ENCODE measurements around the gene KCTD8.

KCTD8 gene

DNA sequence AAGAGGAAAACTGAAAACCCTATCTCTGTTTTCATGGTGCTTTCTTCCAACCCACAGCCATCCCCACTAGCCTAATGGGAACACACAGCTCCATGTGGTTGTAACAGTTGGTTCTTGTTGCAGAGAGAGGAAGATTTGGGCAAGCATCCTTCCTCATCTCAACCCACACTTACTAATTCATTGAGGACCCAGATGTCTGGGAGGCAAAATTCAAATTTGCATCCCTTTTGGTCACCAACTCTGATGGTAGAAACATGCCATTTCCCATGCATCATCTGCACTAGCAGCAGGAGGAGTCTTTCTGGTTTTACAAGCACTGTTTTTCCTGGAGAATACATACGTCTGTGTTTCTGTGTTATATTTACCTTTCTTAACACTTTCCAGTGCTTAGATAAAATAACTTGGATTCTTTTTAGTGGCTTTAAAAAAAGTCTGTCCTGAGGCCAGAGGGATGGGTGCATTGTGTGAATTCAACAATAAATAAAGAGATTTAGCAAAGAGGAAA is 301.0 kb downstream of the KCTD8 start:
- intact Hi-C loops (cut with DNase I; ENCODE audit: low total_unique reads), result no loop called here
- Histone ChIP-seq H3K4me3 (no peak overlapping the region), H3K36me3 (no peaks in the 10 kb centered on the region), H3K4me1 (no peaks in the 10 kb centered on the region), H3K27me3 (no peaks in the 10 kb centered on the region), H3K27ac (no peak overlapping the region), H3K9me3 (no peaks in the 10 kb centered on the region)
- no peak for DNase-seq
- TF ChIP-seq, protein P1, sequence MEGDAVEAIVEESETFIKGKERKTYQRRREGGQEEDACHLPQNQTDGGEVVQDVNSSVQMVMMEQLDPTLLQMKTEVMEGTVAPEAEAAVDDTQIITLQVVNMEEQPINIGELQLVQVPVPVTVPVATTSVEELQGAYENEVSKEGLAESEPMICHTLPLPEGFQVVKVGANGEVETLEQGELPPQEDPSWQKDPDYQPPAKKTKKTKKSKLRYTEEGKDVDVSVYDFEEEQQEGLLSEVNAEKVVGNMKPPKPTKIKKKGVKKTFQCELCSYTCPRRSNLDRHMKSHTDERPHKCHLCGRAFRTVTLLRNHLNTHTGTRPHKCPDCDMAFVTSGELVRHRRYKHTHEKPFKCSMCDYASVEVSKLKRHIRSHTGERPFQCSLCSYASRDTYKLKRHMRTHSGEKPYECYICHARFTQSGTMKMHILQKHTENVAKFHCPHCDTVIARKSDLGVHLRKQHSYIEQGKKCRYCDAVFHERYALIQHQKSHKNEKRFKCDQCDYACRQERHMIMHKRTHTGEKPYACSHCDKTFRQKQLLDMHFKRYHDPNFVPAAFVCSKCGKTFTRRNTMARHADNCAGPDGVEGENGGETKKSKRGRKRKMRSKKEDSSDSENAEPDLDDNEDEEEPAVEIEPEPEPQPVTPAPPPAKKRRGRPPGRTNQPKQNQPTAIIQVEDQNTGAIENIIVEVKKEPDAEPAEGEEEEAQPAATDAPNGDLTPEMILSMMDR (IDR thresholded peaks at IDR 0.05), result no peak

DNA sequence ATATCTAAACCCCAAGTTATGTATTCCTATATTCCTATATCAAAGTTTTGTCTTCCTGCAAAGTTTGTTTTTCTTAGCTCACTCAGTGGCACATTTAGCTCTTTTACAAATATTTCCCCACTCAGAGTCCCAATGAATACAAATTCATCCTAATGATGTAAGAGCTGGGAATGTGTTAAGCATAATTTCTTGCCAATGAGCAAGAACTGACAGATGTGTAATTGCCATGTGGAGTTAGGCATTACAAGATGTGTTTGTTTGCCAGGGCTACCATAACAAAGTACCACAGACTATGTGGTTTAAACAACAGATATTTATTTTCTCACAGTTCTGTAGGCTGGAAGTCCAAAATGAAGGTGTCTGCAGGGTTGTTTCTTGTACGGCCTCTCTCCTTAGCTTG is 302.1 kb downstream of the KCTD8 start:
- DNase-seq, result no peak
- no peaks in the 10 kb centered on the region for H3K9me3 ChIP-seq
- no peak overlapping the region for H3K27ac ChIP-seq
- no peaks in the 10 kb centered on the region for H3K36me3 ChIP-seq
- intact Hi-C loops (cut with DNase I; ENCODE audit: low total_unique reads), result no loop called here
- H3K4me1 ChIP-seq, result no peaks in the 10 kb centered on the region
- no peaks in the 10 kb centered on the region for H3K27me3 ChIP-seq
- H3K4me3 ChIP-seq, result no peak overlapping the region
- TF ChIP-seq, protein P1 (IDR thresholded peaks at IDR 0.05), result no peak

DNA sequence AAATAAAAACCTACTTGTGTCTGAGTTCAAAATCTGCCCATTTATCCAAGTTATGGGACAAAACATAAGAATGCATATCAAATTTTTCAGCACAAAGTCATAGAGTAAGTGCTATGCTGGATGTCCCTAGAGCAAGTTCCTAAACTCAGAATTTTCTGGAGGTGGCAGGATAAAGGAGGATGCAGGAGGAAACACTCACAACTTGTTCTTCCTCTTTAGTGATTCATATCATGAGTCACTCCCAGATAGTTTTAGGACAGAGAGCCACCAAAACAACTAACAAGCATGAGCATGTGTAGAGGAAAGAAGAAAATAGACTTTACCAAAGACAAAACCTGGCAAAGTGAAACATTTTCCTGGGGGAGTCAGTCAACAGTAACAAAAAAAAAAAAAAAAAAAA is 302.7 kb downstream of the KCTD8 start:
- intact Hi-C loops (cut with DNase I; ENCODE audit: low total_unique reads), result no loop called here
- TF ChIP-seq, protein P1 (IDR thresholded peaks at IDR 0.05), result no peak
- DNase-seq, result no peak

DNA sequence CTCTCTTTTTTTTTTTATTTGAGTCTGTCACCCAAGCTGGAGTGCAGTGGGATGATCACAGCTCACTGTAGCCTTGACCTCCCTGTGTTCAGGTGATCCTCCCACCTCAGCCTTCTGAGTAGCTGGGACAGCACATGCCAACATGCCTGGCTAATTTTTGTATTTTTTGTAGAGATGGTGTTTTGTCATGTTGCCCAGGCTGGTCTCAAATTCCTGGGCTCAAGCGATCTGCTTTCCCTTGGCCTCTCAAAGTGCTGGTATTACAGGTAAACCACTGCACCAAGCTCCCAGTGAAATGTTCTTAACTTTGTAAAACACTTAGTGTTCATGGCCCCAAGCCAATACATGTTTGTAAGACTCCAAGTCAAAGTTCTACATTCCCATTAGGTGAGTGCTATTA is 316.1 kb downstream of the KCTD8 start:
- Histone ChIP-seq H3K36me3 (no peaks in the 10 kb centered on the region), H3K27ac (no peak overlapping the region), H3K9me3 (no peaks in the 10 kb centered on the region), H3K4me1 (no peaks in the 10 kb centered on the region), H3K27me3 (no peaks in the 10 kb centered on the region), H3K4me3 (no peak overlapping the region)
- no peak for DNase-seq
- TF ChIP-seq, protein P1 (IDR thresholded peaks at IDR 0.05), result no peak
- intact Hi-C loops (cut with DNase I; ENCODE audit: low total_unique reads), result no loop called here

More for the DNA sequence above, 302.7 kb downstream of the KCTD8 start:
- Histone ChIP-seq H3K27me3 (no peaks in the 10 kb centered on the region), H3K4me3 (no peak overlapping the region), H3K36me3 (no peaks in the 10 kb centered on the region), H3K9me3 (no peaks in the 10 kb centered on the region), H3K27ac (no peak overlapping the region), H3K4me1 (no peaks in the 10 kb centered on the region)
